ENCODE data around the gene VSIG10.
"Not testable (repeated sequence)": the region's sequence is repeated elsewhere in the genome, so short reads cannot be mapped to it uniquely, and the experiment has no call there.

The VSIG10 gene

DNA sequence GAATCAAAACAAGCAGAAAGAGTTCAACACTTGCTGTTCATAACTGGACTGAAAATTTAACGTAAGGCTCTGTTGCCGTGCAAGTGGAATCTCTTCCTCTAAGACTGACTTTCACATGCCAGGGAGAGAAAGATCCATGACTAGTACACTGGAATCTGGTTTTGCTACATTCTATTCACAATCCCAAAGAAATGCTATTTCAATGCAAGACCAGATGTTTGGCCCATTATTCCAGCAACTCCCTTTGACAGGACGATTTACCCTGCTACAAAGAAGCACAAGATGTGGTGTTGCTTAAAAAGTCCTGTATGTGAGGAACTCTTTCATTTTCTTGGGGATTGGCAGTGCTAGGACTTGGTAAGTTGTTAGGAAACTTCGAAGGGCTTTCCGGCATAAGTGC is 69.9 kb downstream of the VSIG10 start:
- no peak for DNase-seq (ENCODE audit: low read depth in 2 of 2)

DNA sequence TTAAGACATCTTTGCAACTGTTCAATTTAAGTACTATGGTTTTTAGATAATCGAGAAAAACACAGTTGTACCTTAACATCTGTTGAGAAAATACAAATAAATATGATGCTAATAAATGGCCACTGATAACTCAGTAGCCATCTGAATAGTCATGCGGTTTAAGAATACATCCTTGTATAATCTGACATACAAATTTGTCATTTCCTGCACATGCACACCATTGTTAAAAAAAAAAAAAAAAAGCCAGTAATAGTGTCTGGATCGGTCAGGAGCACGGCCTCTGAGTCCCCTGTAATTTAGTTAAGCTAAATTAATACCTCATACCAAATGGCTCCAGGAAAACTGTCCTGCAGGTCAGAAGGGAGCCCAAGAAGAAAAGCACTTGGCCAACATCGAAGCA is 70.5 kb downstream of the VSIG10 start:
- no peak for DNase-seq (ENCODE audit: low read depth in 2 of 2)

DNA sequence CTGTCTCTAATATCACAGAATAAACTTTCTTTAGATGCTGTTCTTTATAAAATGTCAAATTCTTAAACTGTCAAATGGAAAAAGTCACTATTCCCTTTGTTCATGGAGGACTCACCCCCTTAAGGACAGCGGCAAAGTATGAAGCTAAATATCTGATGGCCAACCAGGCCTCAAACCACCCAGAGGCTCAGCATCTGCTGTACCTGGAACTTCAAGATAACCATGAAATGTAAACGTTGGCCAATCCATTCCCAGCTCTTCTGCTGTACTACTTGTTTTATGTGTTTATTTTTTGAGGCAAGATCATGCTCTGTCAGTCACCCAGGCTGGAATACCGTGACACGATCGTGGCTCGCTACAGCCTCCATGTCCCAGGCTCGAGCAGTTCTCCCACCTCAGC is 71.6 kb downstream of the VSIG10 start:
- DNase-seq (ENCODE audit: low read depth in 2 of 2): no peak

DNA sequence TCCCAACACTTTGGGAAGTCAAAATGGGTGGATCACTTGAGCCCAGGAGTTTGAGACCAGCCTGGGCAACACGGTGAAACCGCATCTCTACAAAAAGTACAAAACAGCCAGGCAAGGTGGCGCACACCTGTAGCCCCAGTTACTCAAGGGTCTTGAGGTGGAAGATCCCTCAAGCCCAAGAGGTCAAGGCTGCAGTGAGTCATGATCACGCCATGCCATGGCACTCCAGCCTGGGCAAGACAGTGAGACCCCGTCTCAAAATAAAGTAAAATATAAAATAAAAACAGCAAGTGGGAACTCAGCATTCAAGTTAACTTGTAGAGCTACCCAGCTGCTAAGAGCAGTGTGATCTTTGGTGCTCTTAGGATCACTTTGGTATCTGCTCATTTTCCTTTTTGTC is 74.6 kb downstream of the VSIG10 start:
- no peak for DNase-seq (ENCODE audit: low read depth in 2 of 2)

DNA sequence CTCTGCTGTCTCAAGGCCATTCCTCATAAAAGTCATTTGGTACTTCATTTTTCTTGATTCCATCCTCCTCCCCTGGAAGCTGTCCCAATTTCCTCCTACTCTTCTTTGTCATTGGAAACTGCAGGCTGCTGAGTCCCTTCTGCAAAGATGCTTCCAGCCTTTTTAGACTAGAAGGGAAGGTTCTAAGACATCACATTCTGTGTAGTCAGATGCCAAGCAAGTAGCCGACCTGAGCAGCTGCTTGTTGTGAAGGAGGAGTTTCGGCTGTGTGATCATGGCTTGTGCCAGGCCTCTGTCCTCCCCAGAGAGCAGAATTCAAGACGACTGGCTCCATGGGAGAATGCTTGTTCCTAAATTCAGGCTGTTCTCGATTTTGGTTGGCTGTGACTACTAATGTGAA is 78.6 kb downstream of the VSIG10 start:
- DNase-seq (ENCODE audit: low read depth in 2 of 2): no peak

DNA sequence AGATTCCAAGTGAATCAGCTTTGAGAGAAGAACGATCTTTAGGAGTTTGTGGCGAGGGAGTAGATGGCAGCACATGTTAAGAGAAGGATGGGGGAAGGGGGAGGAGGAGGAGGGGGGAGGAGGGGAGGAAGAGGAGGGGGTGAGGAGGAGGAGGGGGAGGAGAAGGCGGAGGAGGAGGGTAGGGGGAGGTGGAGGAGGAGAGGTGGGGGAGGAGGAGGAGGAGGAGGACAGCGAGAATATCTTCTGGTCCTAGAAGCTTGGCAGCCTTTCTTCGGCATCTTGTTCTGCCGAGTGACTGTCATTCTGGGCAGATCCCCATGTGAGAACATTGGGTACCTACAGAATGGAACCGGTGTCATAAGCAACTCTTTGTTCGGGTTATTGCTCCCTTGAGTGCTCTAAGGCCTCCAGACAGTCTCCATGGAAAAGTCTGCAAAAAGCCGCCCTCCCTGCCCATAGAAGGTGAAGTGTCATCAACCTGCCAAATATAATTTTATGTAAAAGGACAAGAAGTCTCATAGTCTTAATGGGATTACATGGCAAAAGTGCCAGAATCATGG is 80.4 kb downstream of the VSIG10 start:
- DNase-seq (ENCODE audit: low read depth in 2 of 2): no peak

DNA sequence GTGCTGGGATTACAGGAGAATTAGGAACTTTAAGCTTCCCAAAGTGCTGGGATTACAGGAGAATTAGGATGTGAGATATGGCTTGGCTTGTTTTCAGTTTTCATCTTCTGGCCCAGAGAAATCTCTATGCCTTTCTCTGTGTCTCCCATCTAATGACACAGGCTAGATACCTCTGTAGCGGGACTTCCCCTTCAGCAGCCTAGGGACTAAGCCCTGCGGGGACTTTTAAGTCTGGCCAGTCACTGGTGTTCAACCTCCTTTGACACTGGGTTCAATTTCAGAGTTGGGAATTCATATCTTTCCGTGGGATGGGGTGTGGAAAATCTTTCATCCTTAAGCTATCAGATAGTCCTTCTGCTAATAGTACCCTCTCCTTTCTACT is 81.1 kb downstream of the VSIG10 start:
- DNase-seq (ENCODE audit: low read depth in 2 of 2): no peak

DNA sequence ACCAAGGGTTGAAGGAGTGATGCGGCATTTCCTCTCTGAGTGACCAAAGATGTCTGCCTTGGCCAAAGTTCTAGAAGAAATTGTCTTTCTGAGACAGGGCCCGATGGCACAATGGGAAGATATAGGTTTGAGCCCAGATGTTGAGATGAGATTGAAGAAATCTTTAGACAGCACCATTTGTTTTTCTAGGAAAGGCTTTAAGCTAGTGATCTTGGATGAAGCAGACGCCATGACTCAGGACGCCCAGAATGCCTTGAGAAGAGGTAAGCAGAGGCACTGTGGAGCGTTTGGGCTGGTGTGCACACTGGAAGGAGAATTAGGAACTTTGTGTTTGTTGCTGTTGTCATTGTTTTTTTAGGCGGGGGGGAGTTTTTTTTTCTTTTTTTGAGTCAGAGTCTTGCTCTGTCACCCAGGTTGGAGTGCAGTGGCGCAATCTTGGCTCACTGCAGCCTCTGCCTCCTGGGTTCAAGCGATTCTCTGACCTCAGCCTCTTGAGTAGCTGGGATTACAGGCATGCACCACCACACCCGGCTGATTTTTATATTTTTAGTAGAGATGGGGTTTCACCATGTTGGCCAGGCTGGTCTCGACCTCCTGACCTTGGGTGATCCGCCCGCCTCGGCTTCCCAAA is 81.6 kb downstream of the VSIG10 start:
- not testable (repeated sequence) for DNase-seq (ENCODE audit: low read depth in 2 of 2)

DNA sequence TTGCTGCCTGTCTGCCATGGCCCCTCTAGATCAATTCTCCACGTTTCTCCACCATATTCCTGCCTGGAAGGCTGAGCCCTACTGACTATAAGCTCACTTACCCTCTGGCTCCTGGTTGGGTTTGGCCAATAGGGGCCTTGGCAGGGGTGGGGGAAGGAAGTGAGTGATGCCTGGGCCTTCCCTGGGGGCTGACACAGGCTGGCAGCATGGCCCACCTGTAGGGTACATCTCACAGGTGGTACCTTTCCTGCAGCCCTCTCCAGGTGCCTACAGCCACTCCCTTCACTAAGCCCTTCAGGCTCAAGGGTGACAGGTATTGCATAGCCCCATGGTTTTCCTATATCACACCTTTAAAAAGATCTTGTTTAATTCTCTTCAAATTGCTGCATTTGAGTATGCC is 83.8 kb downstream of the VSIG10 start:
- no peak for DNase-seq (ENCODE audit: low read depth in 2 of 2)

DNA sequence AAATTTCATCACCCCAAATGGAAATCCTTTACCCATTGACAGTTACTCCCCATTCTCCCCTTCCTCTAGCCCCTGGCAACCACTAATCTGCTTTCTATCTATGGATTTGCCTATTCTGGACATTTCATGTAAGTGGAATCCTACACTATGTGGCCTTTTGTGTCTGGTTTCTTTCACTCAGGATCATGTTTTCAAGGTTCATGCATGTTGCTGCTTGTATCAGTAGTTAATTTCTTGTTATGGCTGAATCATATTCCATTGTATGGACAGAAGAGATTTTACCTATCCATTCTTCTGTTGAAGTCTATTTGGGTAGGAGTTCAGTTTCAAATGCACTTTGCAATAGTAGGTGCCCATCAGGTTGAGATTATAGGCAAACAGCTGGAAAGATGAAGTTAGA is 85.9 kb downstream of the VSIG10 start:
- no peak for DNase-seq (ENCODE audit: low read depth in 2 of 2)

DNA sequence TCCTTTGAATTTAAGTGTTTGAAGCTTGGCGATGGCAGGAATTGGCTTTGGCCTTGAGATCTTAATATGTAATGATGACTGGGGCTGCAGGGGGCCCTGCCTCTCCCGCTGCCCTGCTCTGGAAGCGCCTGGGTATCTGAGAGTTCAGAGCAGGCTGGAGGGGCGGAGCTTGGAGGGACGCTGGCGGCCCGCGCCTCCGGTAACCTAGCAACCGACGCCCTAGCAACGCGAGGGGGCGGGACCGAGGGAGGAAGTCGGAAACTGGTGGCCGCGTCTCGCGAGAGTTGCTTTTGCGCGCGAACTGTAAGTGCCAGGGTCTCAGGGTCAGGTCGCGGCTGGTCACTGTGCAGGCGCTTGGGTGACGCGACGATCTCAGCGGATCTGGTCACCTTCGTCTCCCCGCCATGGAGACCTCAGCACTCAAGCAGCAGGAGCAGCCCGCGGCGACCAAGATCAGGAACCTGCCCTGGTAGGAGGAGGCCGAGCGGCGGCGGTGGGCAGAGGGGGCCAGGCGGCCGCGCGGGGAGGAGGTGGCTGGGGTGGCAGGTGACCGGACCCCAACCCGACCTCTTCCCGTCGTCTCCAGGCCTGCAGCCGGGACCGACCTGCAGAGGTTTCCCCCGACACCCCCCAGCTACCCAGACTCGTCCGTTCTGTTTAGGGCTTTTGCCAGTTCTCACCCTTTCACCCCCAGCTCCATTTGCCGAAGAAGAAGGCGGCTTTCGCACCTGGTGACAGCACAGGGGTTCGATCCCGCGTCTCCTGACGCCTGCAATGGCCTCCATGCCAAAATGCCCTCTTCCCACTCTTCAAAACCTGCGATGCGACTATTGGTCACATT is 87.2 kb downstream of the VSIG10 start, which contains the start of gene RFC5:
Gene RFC5 (plus strand): TSS at position 280 of the 841 bp plus-strand sequence. CDS start 125 bp downstream, at position 405.
- peak; percentile 95 to 97 for DNase-seq (ENCODE audit: low read depth in 2 of 2)

DNA sequence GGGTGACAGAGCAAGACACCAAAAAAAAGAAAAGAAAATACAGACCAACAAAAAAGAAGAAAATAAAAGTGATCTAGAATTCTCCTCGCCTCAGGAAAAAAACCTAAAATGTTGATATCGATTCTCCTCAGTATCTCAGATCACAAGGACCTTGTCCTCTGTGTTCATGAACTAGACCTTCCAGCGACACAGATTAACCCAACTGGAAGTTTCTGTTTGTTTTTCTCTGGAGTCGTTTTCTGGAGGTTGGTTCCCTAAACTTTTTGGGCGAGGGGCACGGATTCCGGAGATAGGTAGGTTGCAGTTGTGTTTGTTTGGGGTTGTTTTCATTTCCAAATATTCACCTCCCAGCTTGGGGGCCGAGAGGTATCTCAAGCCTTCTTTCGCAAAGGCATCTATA is 87.9 kb downstream of the VSIG10 start:
- no peak for DNase-seq (ENCODE audit: low read depth in 2 of 2)

DNA sequence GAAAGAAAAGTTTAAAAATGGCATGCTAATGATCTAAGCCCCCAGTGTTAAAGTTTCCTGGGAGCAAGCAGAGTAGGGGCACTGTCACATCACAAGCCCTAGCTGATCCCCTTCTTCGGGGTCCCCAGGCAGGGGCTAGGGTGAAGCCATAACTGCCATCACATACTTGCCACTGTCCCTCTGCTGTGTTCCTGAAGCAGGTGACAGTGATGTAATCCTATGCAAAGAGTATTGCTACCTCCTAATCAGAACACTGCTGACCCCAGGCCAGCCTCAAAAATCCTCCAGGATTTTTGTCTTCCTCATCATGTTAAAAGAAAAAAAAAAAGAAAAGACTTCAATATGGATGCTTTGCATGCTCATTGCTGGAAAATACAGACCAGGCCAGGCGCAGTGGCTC is 88.5 kb downstream of the VSIG10 start:
- no peak for DNase-seq (ENCODE audit: low read depth in 2 of 2)
